ENCODE measurements around the gene RAMAC. TPM values are rescaled to one million over a fixed set of nuclear protein-coding genes. Genes with fewer than 3 reads are reported as not detected.

Gene RAMAC
- total and polyA plus RNA-seq, 11 donors, result 11.0 to 25.5 (median 14.9) TPM

DNA sequence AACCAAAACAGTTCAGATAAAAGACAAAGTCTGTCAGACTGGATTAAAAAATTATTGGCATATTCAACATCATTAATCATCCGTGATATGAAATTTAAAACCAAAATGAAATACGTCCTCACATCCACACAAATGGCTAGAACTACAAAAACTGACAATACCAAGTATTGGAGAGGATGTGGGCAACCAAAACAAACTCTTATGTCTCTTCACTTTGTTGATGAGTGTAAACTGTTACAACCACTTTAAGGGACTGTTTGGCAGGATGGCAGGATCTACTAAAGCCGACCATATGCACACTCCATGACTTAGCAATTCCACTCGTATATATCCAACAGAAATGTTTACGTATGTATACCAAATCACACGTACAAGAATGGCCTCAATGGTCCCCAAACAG lies 50.2 kb downstream of the RAMAC start:
- no peak overlapping the region for H3K4me3 ChIP-seq
- peaks cover 0 to 4% (median 0%) of the 10 kb centered on the region in 12 donors for H3K4me1 ChIP-seq
- peaks cover 4 to 52% (median 50%) of the 10 kb centered on the region in 9 donors for H3K36me3 ChIP-seq
- peaks cover 0 to 13% (median 0%) of the 10 kb centered on the region in 12 donors for H3K9me3 ChIP-seq
- WGBS, 4 donors, result 94 to 97% (median 96%) methylated on average over 6 of the region's 6 CpGs
- no peaks in the 10 kb centered on the region for H3K27me3 ChIP-seq
- H3K27ac ChIP-seq, result no peak overlapping the region
- intact Hi-C loops (cut with DNase I), result no loop called here
- no peak for ATAC-seq
- DNase-seq, result no peak
- TF ChIP-seq, protein P1, sequence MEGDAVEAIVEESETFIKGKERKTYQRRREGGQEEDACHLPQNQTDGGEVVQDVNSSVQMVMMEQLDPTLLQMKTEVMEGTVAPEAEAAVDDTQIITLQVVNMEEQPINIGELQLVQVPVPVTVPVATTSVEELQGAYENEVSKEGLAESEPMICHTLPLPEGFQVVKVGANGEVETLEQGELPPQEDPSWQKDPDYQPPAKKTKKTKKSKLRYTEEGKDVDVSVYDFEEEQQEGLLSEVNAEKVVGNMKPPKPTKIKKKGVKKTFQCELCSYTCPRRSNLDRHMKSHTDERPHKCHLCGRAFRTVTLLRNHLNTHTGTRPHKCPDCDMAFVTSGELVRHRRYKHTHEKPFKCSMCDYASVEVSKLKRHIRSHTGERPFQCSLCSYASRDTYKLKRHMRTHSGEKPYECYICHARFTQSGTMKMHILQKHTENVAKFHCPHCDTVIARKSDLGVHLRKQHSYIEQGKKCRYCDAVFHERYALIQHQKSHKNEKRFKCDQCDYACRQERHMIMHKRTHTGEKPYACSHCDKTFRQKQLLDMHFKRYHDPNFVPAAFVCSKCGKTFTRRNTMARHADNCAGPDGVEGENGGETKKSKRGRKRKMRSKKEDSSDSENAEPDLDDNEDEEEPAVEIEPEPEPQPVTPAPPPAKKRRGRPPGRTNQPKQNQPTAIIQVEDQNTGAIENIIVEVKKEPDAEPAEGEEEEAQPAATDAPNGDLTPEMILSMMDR (IDR thresholded peaks at IDR 0.05), result no peak
- no peak for TF ChIP-seq POLR2A (IDR thresholded peaks at IDR 0.05)

DNA sequence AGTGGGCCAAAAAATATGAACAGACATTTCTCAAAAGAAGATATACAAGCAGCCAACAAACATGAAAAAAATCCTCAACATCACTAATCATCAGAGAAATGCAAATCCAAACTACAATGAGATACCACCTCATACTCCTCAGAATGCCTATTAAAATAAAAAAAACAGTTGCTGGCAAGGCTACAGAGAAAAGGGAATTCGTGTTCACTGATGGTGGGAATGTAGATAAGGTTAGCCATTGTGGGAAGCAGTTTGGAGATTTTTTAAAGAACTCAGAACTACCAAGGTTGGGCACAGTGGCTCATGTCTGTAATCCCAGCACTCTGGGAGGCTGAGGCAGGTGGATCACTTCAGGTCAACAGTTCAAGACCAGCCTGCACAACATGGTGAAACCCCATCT lies 53.2 kb downstream of the RAMAC start:
- intact Hi-C loops (cut with DNase I), result no loop called here
- H3K27ac ChIP-seq, result no peak overlapping the region
- no peak for TF ChIP-seq POLR2A (IDR thresholded peaks at IDR 0.05)
- TF ChIP-seq, protein P1 (IDR thresholded peaks at IDR 0.05), result no peak
- 5 to 27% (median 13%) methylated on average over 1 of the region's 1 CpG for WGBS, 4 donors
- ATAC-seq (no peak), DNase-seq (no peak)
- peaks cover 4 to 63% (median 54%) of the 10 kb centered on the region in 9 donors for H3K36me3 ChIP-seq
- peaks cover 0 to 4% (median 0%) of the 10 kb centered on the region in 12 donors for H3K4me1 ChIP-seq
- peaks cover 0 to 12% (median 0%) of the 10 kb centered on the region in 12 donors for H3K9me3 ChIP-seq
- no peaks in the 10 kb centered on the region for H3K27me3 ChIP-seq
- no peak overlapping the region for H3K4me3 ChIP-seq

Other genes starting within 250 kb of the RAMAC start
- gene FSD2, start 180.1 kb upstream of the RAMAC start, total RNA-seq, result 100 to 1,000 TPM in 1 of 9 donors, 10 to 100 TPM in 8; 11.7 to 140 (median 71.6) TPM
- gene FSD2, start 180.1 kb upstream of the RAMAC start, polyA plus RNA-seq, result 10 to 100 TPM in 1 of 2 donors, 1 to 10 TPM in 1; 3.6 to 29.8 TPM
- gene WHAMM, start 176.6 kb upstream of the RAMAC start, total RNA-seq, result 1 to 10 TPM; 4.6 to 9.1 (median 6.3) TPM
- 1 to 10 TPM; 2.8 to 7.4 TPM for gene WHAMM, start 176.6 kb upstream of the RAMAC start, polyA plus RNA-seq
- 10 to 100 TPM; 30.4 to 60.5 (median 38.2) TPM for gene HOMER2, start 33.5 kb upstream of the RAMAC start, total RNA-seq
- 10 to 100 TPM; 15.2 to 16.9 TPM for gene HOMER2, start 33.5 kb upstream of the RAMAC start, polyA plus RNA-seq
- gene C15orf40, start 25.4 kb downstream of the RAMAC start, total RNA-seq, result 10 to 100 TPM in 5 of 9 donors, 1 to 10 TPM in 4; 6.0 to 17.0 (median 10.5) TPM
- 1 to 10 TPM; 6.7 to 9.2 TPM for gene C15orf40, start 25.4 kb downstream of the RAMAC start, polyA plus RNA-seq
- 100 to 1,000 TPM; 109 to 192 (median 140) TPM for gene BTBD1, start 81.0 kb downstream of the RAMAC start, total RNA-seq
- gene BTBD1, start 81.0 kb downstream of the RAMAC start, polyA plus RNA-seq, result 100 to 1,000 TPM in 1 of 2 donors, 10 to 100 TPM in 1; 15.2 to 103 TPM
- 1 to 10 TPM; 2.6 to 9.4 (median 4.7) TPM for gene TM6SF1, start 121.4 kb downstream of the RAMAC start, total RNA-seq
- 1 to 10 TPM; 2.7 to 5.6 TPM for gene TM6SF1, start 121.4 kb downstream of the RAMAC start, polyA plus RNA-seq
- 10 to 100 TPM; 26.4 to 50.7 (median 40.1) TPM for gene HDGFL3, start 221.6 kb downstream of the RAMAC start, total RNA-seq
- gene HDGFL3, start 221.6 kb downstream of the RAMAC start, polyA plus RNA-seq, result 10 to 100 TPM in 1 of 2 donors, 1 to 10 TPM in 1; 9.6 to 22.3 TPM